Immature natural killer cell (primary cell): ENCODE results near the gene H3-3A. TPM values are rescaled to one million over a fixed set of nuclear protein-coding genes. Genes with fewer than 3 reads are reported as not detected.
"Not testable (repeated sequence)": the region's sequence is repeated elsewhere in the genome, so short reads cannot be mapped to it uniquely, and the experiment has no call there.

Source experiments
- DNase-seq, 3 donors: peaks; one replicate each; pipeline ENCODE4 v3.0.0; 2022; ENCODE audit warnings: mixed read lengths in 1 of 3
- H3K27ac Mint-ChIP-seq, 6 donors: one replicate each; pipeline ENCODE4 v1.8.0; 2020; ENCODE audit warnings: mixed read lengths in 6 of 6, mild to moderate bottlenecking in 5 of 6, inconsistent platforms in 4 of 6, moderate library complexity in 3 of 6
- H3K27me3 Mint-ChIP-seq, 3 donors: one replicate each; pipeline ENCODE4 v1.8.0; 2020 to 2021; ENCODE audit warnings: low read depth in 3 of 3, mild to moderate bottlenecking in 3 of 3, mixed read lengths in 3 of 3, moderate library complexity in 3 of 3, inconsistent platforms in 1 of 3
- H3K36me3 Mint-ChIP-seq, 3 donors: one replicate each; pipeline ENCODE4 v1.8.0; 2020; ENCODE audit warnings: mixed read lengths in 3 of 3, inconsistent platforms in 2 of 3, mild to moderate bottlenecking in 2 of 3
- H3K4me1 Mint-ChIP-seq, 2 donors: one replicate each; pipeline ENCODE4 v1.8.0; 2020; ENCODE audit warnings: inconsistent platforms in 2 of 2, mild to moderate bottlenecking in 2 of 2, mixed read lengths in 2 of 2, moderate library complexity in 1 of 2
- H3K4me3 Mint-ChIP-seq, 5 donors: one replicate each; pipeline ENCODE4 v1.8.0; 2020; ENCODE audit warnings: mild to moderate bottlenecking in 5 of 5, mixed read lengths in 5 of 5, inconsistent platforms in 3 of 5, moderate library complexity in 3 of 5
- H3K9me3 Mint-ChIP-seq, 6 donors: one replicate each; pipeline ENCODE4 v1.8.0; 2020; ENCODE audit warnings: mild to moderate bottlenecking in 6 of 6, mixed read lengths in 6 of 6, inconsistent platforms in 4 of 6, moderate library complexity in 3 of 6
- polyA plus RNA-seq, 3 donors: library from polyadenylated mRNA; unstranded; fragments of 300-500 nt; fragmentation: Illumina TruSeq; gene quantifications; one replicate each; pipeline ENCODE4 v1.2.3, GENCODE V29; 2021

H3-3A gene
- polyA plus RNA-seq, 3 donors from 2014 or later = 850 to 1,086 (median 967) TPM

DNA sequence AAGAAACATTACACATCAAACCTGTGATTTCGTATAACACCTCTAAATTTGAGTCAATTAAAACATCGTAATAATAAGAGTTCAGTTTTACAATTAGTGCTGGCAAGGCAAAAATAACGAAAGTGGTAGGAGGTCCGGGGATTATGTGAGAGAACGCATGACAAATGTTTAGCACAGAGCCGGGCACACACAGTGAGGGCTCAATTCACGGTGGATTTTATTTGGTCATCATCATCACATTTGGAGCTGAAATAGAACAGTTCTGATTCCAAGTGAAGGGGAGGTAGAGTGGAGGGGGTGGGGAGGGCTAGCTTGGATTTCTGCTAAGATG lies 20.0 kb downstream of the H3-3A start:
- H3K9me3 Mint-ChIP-seq = no peaks in the 10 kb centered on the region
- H3K27ac Mint-ChIP-seq = peak overlapping the region in 4 of 6 donors; percentile 18 to 81 (median 63)
- no peaks in the 10 kb centered on the region for H3K36me3 Mint-ChIP-seq
- peaks cover 7 to 9% of the 10 kb centered on the region in 2 donors for H3K4me1 Mint-ChIP-seq
- DNase-seq = no peak
- H3K27me3 Mint-ChIP-seq = peaks cover 0 to 5% (median 0%) of the 10 kb centered on the region in 3 donors
- peak overlapping the region; percentile 82 to 94 (median 90) for H3K4me3 Mint-ChIP-seq

GRCh38 chr1:226082959-226083301 lies 20.4 kb downstream of the H3-3A start:
- Mint-ChIP-seq H3K4me3 (peak overlapping the region; percentile 82 to 94 (median 90)), H3K27ac (no peak overlapping the region), H3K27me3 (peaks cover 0 to 5% (median 0%) of the 10 kb centered on the region in 3 donors), H3K36me3 (no peaks in the 10 kb centered on the region), H3K4me1 (peaks cover 7 to 9% of the 10 kb centered on the region in 2 donors), H3K9me3 (no peaks in the 10 kb centered on the region)
- DNase-seq = no peak

GRCh38 chr1:226083302-226084101 lies 21.0 kb downstream of the H3-3A start:
- DNase-seq = peak; percentile 89 to 92 (median 91)
- Mint-ChIP-seq H3K27me3 (peaks cover 0 to 5% (median 0%) of the 10 kb centered on the region in 3 donors), H3K27ac (peak overlapping the region in 3 of 6 donors; percentile 71 to 84 (median 80)), H3K4me1 (peaks cover 7 to 9% of the 10 kb centered on the region in 2 donors), H3K4me3 (peak overlapping the region; percentile 82 to 94 (median 90)), H3K36me3 (no peaks in the 10 kb centered on the region), H3K9me3 (no peaks in the 10 kb centered on the region)

- Mint-ChIP-seq H3K27me3 (peaks cover 0 to 4% (median 3%) of the 10 kb centered on the region in 3 donors), H3K9me3 (no peaks in the 10 kb centered on the region), H3K4me3 (no peak overlapping the region), H3K4me1 (peaks cover 7 to 9% of the 10 kb centered on the region in 2 donors), H3K36me3 (no peaks in the 10 kb centered on the region), H3K27ac (no peak overlapping the region)
- DNase-seq = no peak
Measured at GRCh38 chr1:226085675-226086285, 23.3 kb downstream of the H3-3A start.

DNA sequence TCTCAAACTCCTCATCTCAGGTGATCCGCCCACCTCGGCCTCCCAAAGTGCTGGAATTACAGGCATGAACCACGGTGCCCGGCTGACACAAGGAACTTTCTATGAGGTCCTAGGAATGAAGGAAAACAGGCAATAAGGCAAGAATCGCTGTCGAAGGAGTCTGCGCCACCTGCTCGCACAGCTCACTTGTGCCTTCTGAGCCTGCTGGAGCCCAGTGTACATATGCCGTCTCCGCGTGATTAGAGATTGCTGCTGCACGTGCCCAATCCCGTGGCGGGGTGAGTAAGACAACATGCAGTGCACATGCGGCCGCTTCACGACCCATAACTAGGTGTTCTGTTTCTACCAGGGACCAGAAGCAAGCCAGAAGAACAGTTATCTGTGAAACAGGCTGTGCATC lies 24.3 kb downstream of the H3-3A start:
- no peaks in the 10 kb centered on the region for H3K9me3 Mint-ChIP-seq
- DNase-seq = no peak
- no peaks in the 10 kb centered on the region for H3K36me3 Mint-ChIP-seq
- H3K27ac Mint-ChIP-seq = no peak overlapping the region
- H3K4me3 Mint-ChIP-seq = no peak overlapping the region
- peaks cover 0 to 4% (median 3%) of the 10 kb centered on the region in 3 donors for H3K27me3 Mint-ChIP-seq
- peaks cover 7 to 9% of the 10 kb centered on the region in 2 donors for H3K4me1 Mint-ChIP-seq

DNA sequence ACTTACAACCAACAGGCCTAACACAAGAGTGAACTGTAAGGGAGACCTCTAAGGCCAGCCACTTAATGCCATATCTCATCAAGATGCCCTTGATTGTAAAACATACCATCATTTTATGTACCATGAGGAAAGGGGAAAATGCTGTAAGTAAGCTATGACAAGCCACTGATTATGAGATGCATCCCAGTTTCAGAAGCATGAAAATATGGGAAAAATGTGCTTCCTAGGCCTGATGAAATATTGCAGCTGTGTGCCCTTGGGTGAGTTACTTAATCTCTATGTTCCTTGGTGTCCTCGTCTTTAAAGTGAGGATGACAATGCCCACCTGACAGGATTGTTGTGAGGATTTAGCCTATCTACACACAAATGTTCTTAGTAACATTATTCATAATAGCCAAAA lies 28.9 kb downstream of the H3-3A start:
- peaks cover 0 to 7% (median 3%) of the 10 kb centered on the region in 3 donors for H3K27me3 Mint-ChIP-seq
- no peaks in the 10 kb centered on the region for H3K9me3 Mint-ChIP-seq
- no peak overlapping the region for H3K27ac Mint-ChIP-seq
- H3K36me3 Mint-ChIP-seq = no peaks in the 10 kb centered on the region
- no peaks in the 10 kb centered on the region for H3K4me1 Mint-ChIP-seq
- DNase-seq = no peak
- no peak overlapping the region for H3K4me3 Mint-ChIP-seq

DNA sequence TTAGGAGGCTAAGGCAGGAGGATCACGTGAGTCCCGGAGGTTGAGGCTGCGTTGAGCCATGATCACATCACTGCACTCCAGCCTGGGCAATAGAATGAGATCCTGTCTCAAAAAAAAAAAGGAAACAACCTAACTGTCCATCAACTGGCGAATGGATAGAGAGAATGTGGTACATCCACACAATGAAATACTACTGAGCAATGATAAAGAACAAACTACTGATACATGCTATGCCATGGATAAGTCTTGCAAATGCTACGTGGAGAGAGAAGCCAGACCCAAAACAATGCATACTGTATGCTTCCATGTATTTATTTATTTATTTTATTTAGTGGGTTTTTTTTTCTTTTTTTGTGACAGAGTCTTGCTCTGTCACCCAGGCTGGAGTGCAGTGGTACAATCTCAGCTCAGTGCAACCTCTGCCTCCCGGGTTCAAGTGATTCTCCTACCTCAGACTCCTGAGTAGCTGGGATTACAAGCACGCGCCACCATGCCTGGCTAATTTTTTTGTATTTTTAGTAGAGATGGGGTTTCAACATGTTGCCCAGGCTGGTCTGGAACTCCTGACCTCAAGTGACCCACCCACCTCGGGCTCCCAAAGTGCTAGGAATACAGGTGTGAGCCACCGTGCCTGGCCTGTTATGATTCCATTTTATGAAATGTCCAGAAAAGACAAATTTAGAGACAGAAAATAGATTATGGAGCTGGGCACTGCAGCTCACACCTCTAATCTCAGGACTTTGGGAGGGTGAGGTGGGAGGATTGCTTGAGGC lies 29.7 kb downstream of the H3-3A start:
- not testable (repeated sequence) for H3K4me1 Mint-ChIP-seq, H3K27ac Mint-ChIP-seq, DNase-seq, H3K36me3 Mint-ChIP-seq, H3K9me3 Mint-ChIP-seq, H3K4me3 Mint-ChIP-seq, H3K27me3 Mint-ChIP-seq

- H3K27ac Mint-ChIP-seq = no peak overlapping the region
- H3K27me3 Mint-ChIP-seq = peaks cover 0 to 7% (median 4%) of the 10 kb centered on the region in 3 donors
- H3K9me3 Mint-ChIP-seq = no peaks in the 10 kb centered on the region
- DNase-seq = no peak
- no peaks in the 10 kb centered on the region for H3K4me1 Mint-ChIP-seq
- H3K36me3 Mint-ChIP-seq = no peaks in the 10 kb centered on the region
- H3K4me3 Mint-ChIP-seq = no peak overlapping the region
Measured at GRCh38 chr1:226092965-226093364, 30.4 kb downstream of the H3-3A start.

GRCh38 chr1:226093621-226094020 lies 31.1 kb downstream of the H3-3A start:
- no peak overlapping the region for H3K4me3 Mint-ChIP-seq
- no peaks in the 10 kb centered on the region for H3K36me3 Mint-ChIP-seq
- H3K9me3 Mint-ChIP-seq = no peaks in the 10 kb centered on the region
- no peaks in the 10 kb centered on the region for H3K4me1 Mint-ChIP-seq
- DNase-seq = no peak
- no peak overlapping the region for H3K27ac Mint-ChIP-seq
- H3K27me3 Mint-ChIP-seq = peaks cover 0 to 7% (median 4%) of the 10 kb centered on the region in 3 donors

DNA sequence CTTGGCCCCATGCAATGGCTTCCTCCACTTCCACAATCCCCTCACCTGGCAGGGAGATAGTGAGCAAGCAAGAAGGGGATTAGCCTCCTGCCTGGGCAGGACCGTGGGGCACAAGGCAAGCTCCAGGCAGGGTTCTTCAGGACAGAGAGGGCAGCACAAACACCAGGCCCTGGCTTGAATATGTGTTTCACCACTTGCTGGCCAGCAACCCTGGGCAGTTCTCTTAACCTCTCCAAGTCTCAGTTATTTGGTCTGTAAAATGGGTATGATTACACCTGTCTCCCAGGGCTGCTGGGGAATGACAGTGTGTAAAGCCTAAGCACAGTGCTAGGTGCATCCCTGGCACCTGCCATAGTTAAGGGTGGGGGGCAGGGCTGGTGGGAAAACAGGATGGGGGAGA lies 31.9 kb downstream of the H3-3A start:
- no peaks in the 10 kb centered on the region for H3K9me3 Mint-ChIP-seq
- H3K27me3 Mint-ChIP-seq = peaks cover 0 to 7% (median 2%) of the 10 kb centered on the region in 3 donors
- H3K27ac Mint-ChIP-seq = no peak overlapping the region
- no peaks in the 10 kb centered on the region for H3K36me3 Mint-ChIP-seq
- H3K4me1 Mint-ChIP-seq = no peaks in the 10 kb centered on the region
- H3K4me3 Mint-ChIP-seq = no peak overlapping the region
- no peak for DNase-seq

- DNase-seq = no peak
- Mint-ChIP-seq H3K36me3 (no peaks in the 10 kb centered on the region), H3K9me3 (no peaks in the 10 kb centered on the region), H3K27ac (no peak overlapping the region), H3K27me3 (peaks cover 0 to 10% (median 2%) of the 10 kb centered on the region in 3 donors), H3K4me1 (peaks cover 7% of the 10 kb centered on the region in 2 donors), H3K4me3 (no peak overlapping the region)
Measured at GRCh38 chr1:226095286-226095685, 32.8 kb downstream of the H3-3A start.

GRCh38 chr1:226097866-226098625 lies 35.5 kb downstream of the H3-3A start:
- Mint-ChIP-seq H3K27me3 (peaks cover 2 to 16% (median 9%) of the 10 kb centered on the region in 3 donors), H3K27ac (no peak overlapping the region), H3K9me3 (no peaks in the 10 kb centered on the region), H3K4me3 (no peak overlapping the region), H3K4me1 (peaks cover 13 to 17% of the 10 kb centered on the region in 2 donors), H3K36me3 (no peaks in the 10 kb centered on the region)
- no peak for DNase-seq
